ENCODE measurements around the gene GMNC. TPM values are rescaled to one million over a fixed set of nuclear protein-coding genes. Genes with fewer than 3 reads are reported as not detected.

The GMNC gene
- total RNA-seq, 1 donor from 2014 or later = not detected

DNA sequence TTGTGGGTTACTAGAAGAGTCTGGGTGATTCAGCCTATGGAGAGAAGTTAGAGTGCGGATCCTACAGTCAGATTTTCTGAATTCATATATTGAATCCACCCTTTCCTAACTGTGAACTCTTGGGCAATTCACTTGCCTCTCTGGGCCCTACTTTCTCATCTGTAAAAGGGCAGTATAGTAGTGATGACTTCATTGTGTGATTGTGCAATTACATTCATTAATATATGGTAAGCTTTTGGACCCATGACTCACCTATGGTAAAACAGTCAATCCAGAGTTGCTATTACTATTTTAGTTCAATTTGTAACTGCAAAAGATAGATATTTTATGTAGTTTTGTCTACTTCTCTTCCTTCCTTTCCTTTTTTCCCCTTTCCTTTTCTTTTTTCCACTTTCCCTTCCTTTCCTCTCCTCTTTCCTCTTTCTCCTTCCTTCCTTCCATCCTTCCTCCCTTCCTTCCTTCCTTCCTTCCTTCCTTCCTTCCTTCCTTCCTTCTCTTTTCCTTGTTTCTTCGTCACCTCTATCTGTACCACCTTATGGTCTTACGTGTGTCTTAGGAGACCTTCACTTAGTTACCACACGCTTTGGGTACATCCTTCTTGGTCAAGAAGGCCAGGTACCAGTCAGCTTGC lies 37.0 kb downstream of the GMNC start:
- Histone ChIP-seq H4K20me1 (ENCODE audit: low read depth) (no peaks in the 10 kb centered on the region), H3K36me3 (no peaks in the 10 kb centered on the region), H3K9ac (no peak overlapping the region), H3K4me3 (no peak overlapping the region), H3K4me1 (peaks cover 10% of the 10 kb centered on the region), H3K9me3 (ENCODE audit: low read depth) (no peaks in the 10 kb centered on the region), H3K27me3 (no peaks in the 10 kb centered on the region), H2AFZ (replicated peaks) (no peak overlapping the region), H3K79me2 (ENCODE audit: low read depth) (no peaks in the 10 kb centered on the region), H3K4me2 (no peak overlapping the region), H3K27ac (no peak overlapping the region), H3F3A (ENCODE audit: low read depth) (no peaks in the 10 kb centered on the region)
- TF ChIP-seq EZH2phosphoT487 (IDR thresholded peaks at IDR 0.05) = no peak
- no peak for TF ChIP-seq EZH2 (IDR thresholded peaks at IDR 0.05)
- Mint-ChIP-seq H3K27ac (peak overlapping the region; percentile 34), H3K4me3 (no peak overlapping the region), H3K9me3 (no peaks in the 10 kb centered on the region), H3K27me3 (ENCODE audit: insufficient read depth, low read depth) (no peaks in the 10 kb centered on the region), H3K4me1 (peaks cover 10% of the 10 kb centered on the region), H3K36me3 (no peaks in the 10 kb centered on the region)
- no peak for DNase-seq (ENCODE audit: low spot score)

DNA sequence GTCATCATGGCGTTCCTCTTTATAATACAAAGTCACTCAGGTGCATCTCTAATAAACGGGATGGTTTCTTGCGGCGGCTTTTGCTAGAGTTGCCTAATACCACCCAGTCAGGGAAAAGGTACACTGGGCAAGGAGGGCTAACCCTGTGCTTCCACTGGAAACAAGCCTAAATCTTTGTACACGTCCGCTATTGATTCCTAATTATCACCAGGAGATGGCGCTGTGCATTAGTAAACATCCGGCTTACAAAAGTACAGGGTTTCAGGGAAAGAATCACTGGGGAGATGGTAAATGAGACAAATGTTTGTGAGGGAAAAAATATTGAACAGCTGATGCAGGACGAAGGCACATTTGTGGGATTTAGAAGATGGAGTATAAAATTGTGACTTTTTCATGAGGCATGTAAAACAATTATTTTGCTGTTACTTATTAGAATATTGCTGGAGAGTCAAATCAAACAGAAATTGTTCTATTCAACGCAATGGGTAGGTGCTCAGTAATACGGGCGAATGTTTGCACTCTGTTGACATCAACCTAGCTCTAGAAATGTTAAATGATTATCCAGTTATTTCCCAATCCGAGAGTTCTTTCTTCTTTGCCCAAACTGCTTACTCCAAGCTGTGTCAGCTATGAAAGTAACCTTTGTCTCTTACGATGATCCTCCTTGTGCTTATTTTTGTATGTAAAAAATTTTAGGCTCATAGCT lies 50.6 kb downstream of the GMNC start:
- no peaks in the 10 kb centered on the region for H3K27me3 Mint-ChIP-seq (ENCODE audit: insufficient read depth, low read depth)
- H2AFZ ChIP-seq (replicated peaks) = peak overlapping the region; percentile 37
- H3K4me3 Mint-ChIP-seq = no peak overlapping the region
- H3K36me3 ChIP-seq = no peaks in the 10 kb centered on the region
- H3K9me3 Mint-ChIP-seq = no peaks in the 10 kb centered on the region
- no peak overlapping the region for H3K9ac ChIP-seq
- no peak overlapping the region for H3K27ac ChIP-seq
- no peaks in the 10 kb centered on the region for H4K20me1 ChIP-seq (ENCODE audit: low read depth)
- H3K4me3 ChIP-seq = no peak overlapping the region
- no peaks in the 10 kb centered on the region for H3K9me3 ChIP-seq (ENCODE audit: low read depth)
- TF ChIP-seq, protein P1, sequence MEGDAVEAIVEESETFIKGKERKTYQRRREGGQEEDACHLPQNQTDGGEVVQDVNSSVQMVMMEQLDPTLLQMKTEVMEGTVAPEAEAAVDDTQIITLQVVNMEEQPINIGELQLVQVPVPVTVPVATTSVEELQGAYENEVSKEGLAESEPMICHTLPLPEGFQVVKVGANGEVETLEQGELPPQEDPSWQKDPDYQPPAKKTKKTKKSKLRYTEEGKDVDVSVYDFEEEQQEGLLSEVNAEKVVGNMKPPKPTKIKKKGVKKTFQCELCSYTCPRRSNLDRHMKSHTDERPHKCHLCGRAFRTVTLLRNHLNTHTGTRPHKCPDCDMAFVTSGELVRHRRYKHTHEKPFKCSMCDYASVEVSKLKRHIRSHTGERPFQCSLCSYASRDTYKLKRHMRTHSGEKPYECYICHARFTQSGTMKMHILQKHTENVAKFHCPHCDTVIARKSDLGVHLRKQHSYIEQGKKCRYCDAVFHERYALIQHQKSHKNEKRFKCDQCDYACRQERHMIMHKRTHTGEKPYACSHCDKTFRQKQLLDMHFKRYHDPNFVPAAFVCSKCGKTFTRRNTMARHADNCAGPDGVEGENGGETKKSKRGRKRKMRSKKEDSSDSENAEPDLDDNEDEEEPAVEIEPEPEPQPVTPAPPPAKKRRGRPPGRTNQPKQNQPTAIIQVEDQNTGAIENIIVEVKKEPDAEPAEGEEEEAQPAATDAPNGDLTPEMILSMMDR (IDR thresholded peaks at IDR 0.05) = peak; percentile 88
- TF ChIP-seq EZH2phosphoT487 (IDR thresholded peaks at IDR 0.05) (no peak), EZH2 (IDR thresholded peaks at IDR 0.05) (no peak)
- H3K27me3 ChIP-seq = no peaks in the 10 kb centered on the region
- H3K4me1 Mint-ChIP-seq = no peaks in the 10 kb centered on the region
- no peaks in the 10 kb centered on the region for H3F3A ChIP-seq (ENCODE audit: low read depth)
- no peaks in the 10 kb centered on the region for H3K4me1 ChIP-seq
- H3K27ac Mint-ChIP-seq = no peak overlapping the region
- DNase-seq (ENCODE audit: low spot score) = peak; percentile 81
- no peak overlapping the region for H3K4me2 ChIP-seq
- H3K79me2 ChIP-seq (ENCODE audit: low read depth) = no peaks in the 10 kb centered on the region
- no peaks in the 10 kb centered on the region for H3K36me3 Mint-ChIP-seq

DNA sequence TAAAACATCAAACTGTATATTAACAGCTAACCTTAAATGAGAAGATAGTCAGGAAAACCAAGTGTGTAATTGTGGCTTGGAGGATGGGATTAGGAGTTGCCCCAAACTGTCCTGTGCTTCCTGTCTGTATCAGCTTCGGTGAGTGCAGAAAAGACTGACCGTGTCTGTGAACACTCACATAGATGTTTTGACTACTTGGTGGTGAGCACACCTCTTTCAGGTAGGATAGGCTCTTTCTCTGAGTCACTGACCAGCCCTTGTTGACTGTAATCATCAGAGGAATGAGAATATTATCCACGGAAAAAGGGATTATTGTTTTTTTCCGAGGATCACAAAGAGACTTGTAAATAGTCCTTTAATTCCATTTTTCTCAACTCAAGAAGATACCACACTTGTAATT lies 51.5 kb downstream of the GMNC start:
- Histone ChIP-seq H3K27ac (no peak overlapping the region), H3F3A (ENCODE audit: low read depth) (no peaks in the 10 kb centered on the region), H3K4me1 (no peaks in the 10 kb centered on the region), H3K79me2 (ENCODE audit: low read depth) (no peaks in the 10 kb centered on the region), H3K9me3 (ENCODE audit: low read depth) (no peaks in the 10 kb centered on the region), H3K4me2 (no peak overlapping the region), H3K27me3 (no peaks in the 10 kb centered on the region), H3K9ac (no peak overlapping the region), H2AFZ (replicated peaks) (peak overlapping the region; percentile 17), H4K20me1 (ENCODE audit: low read depth) (no peaks in the 10 kb centered on the region), H3K4me3 (no peak overlapping the region), H3K36me3 (no peaks in the 10 kb centered on the region)
- H3K4me3 Mint-ChIP-seq = no peak overlapping the region
- TF ChIP-seq EZH2phosphoT487 (IDR thresholded peaks at IDR 0.05) (no peak), EZH2 (IDR thresholded peaks at IDR 0.05) (no peak)
- TF ChIP-seq, protein P1 (IDR thresholded peaks at IDR 0.05) = no peak
- H3K27ac Mint-ChIP-seq = no peak overlapping the region
- H3K9me3 Mint-ChIP-seq = no peaks in the 10 kb centered on the region
- no peaks in the 10 kb centered on the region for H3K27me3 Mint-ChIP-seq (ENCODE audit: insufficient read depth, low read depth)
- H3K36me3 Mint-ChIP-seq = no peaks in the 10 kb centered on the region
- no peak for DNase-seq (ENCODE audit: low spot score)
- H3K4me1 Mint-ChIP-seq = no peaks in the 10 kb centered on the region

DNA sequence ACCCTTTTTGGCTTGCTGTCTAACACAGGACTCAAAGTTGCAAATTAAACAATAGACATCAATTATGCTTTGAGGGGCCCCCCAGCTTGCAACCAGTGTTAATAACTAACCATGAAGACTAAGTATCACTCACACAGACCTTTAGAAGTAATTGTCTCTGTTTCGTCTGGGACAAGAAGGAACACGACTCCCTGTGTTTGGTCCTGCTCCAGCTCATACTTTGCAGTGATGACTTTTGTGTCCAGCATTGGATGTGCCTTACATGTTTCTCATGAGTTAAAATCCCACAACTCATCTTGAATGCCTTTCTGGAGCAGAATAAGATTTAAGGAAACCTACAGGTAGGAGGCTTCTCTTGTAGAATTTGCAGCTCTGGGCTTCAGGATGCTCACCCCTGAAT lies 53.1 kb downstream of the GMNC start:
- Histone ChIP-seq H3K4me1 (no peaks in the 10 kb centered on the region), H3K9ac (no peak overlapping the region), H3K9me3 (ENCODE audit: low read depth) (no peaks in the 10 kb centered on the region), H4K20me1 (ENCODE audit: low read depth) (no peaks in the 10 kb centered on the region), H3K79me2 (ENCODE audit: low read depth) (no peaks in the 10 kb centered on the region), H3K4me3 (no peak overlapping the region), H2AFZ (replicated peaks) (no peak overlapping the region), H3K27me3 (no peaks in the 10 kb centered on the region), H3K36me3 (no peaks in the 10 kb centered on the region), H3F3A (ENCODE audit: low read depth) (no peaks in the 10 kb centered on the region), H3K27ac (no peak overlapping the region), H3K4me2 (no peak overlapping the region)
- Mint-ChIP-seq H3K4me1 (no peaks in the 10 kb centered on the region), H3K9me3 (no peaks in the 10 kb centered on the region), H3K27ac (no peak overlapping the region), H3K27me3 (ENCODE audit: insufficient read depth, low read depth) (no peaks in the 10 kb centered on the region), H3K4me3 (no peak overlapping the region), H3K36me3 (no peaks in the 10 kb centered on the region)
- TF ChIP-seq EZH2 (IDR thresholded peaks at IDR 0.05) (no peak), EZH2phosphoT487 (IDR thresholded peaks at IDR 0.05) (no peak)
- TF ChIP-seq, protein P1 (IDR thresholded peaks at IDR 0.05) = no peak
- no peak for DNase-seq (ENCODE audit: low spot score)

All from neural progenitor cell (in vitro differentiated cells).